HG02970 (cell line): ENCODE data around the gene NXN.
"Not testable (repeated sequence)": the region's sequence is repeated elsewhere in the genome, so short reads cannot be mapped to it uniquely, and the experiment has no call there.

ENCODE experiments used
- ATAC-seq: cut with Tn5 transposase; IDR thresholded peaks from one replicate; pipeline ENCODE4 v1.9.1; 2021; ENCODE audit warnings: mild to moderate bottlenecking, moderate library complexity, moderate number of reproducible peaks; ENCODE audit not compliant: unreplicated experiment, low FRiP score

The NXN gene

DNA sequence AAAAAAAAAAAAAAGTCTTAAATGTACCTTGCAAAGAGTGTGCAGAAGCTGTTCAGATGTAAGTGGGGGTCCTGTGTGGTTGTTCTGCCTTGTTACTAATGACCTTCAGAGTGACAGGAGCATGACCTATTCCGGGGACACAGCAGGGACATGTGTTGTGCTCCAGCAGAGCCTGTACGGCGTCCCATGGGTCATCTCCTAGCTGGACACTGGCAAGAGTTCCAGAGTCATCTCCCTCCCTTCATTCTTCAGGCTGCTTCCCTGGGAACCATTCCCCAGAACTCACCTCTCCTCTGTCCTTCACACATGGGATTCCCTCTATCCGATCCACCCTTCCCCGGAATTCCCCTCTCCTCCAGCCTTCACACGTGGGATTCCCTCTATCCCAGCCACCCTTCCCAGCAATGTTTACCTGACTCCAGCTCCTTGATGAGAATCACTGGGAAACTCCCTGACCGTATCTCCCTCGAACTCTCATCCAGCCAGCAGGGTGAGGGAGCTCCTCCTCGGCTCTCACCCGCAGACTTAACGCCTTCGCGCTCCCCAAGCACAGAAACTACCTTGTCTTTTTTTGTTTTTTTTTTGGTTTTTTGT lies 111.6 kb downstream of the NXN start:
- ATAC-seq: no peak

GRCh38 chr17:867238-867637 lies 112.3 kb downstream of the NXN start:
- ATAC-seq: not testable (repeated sequence)

GRCh38 chr17:866568-867103 lies 112.9 kb downstream of the NXN start:
- no peak for ATAC-seq

DNA sequence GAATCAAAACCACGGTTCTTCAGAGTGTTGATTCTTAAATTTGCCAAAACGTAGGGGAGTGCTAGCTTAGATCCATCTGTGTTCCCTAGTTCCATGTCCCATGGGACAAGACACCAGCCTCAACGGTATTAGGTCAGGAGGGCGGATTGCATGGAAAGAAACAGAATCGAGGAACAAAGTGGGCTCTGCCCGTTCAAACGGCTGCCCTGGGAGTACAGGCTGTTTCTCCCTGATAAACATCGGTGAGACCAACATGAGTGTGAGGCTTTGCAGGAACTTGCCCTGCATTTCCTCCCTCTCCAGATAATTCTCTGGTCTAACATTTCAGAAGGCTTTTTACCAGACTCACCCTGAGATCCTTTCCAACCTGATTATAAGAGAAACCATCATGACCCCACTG lies 115.3 kb downstream of the NXN start:
- ATAC-seq: no peak

- ATAC-seq: no peak
Observed at GRCh38 chr17:863880-864279, 115.7 kb downstream of the NXN start.

GRCh38 chr17:862582-862981 lies 117.0 kb downstream of the NXN start:
- no peak for ATAC-seq

- ATAC-seq: no peak
Observed at GRCh38 chr17:861364-861763, 118.2 kb downstream of the NXN start.

DNA sequence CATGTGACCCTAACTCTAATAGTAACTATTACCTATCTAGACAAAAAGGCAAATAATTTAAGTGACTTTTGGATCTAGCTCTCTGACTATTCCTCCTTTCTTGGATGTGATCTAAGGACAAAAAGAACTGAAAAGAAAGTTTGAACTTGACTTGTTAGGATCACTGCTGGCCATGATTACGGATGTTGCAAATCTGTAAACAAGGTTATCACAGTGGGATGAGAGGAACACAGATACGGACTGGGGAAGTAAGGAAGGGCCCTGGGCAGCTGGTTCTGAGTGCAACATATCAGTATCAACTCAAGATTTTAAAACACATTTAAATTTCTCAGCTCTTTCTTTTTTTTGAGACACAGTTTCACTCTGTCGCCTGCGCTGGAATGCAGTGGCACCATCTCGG lies 118.8 kb downstream of the NXN start:
- ATAC-seq: no peak

DNA sequence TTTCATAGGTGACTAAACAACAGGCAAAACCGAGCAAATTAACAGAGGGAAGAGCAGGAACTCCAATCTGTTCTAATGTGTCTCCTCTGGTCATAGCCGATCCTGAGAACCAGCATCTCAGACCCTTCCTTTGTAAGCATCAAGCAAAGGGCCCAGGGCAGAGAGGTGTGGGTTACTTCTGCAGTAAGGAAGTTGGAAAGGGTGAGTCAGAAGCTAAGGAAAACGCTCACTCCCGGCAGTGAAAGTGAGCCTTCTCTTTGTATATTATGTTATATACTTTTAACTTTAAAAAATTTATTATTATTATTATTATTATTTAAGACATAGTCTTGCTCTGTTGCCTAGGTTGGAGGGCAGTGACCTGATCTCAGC lies 119.8 kb downstream of the NXN start:
- no peak for ATAC-seq

- ATAC-seq: no peak
Observed at GRCh38 chr17:859061-859823, 120.3 kb downstream of the NXN start.

- ATAC-seq: no peak
Observed at GRCh38 chr17:856149-856548, 123.4 kb downstream of the NXN start.

DNA sequence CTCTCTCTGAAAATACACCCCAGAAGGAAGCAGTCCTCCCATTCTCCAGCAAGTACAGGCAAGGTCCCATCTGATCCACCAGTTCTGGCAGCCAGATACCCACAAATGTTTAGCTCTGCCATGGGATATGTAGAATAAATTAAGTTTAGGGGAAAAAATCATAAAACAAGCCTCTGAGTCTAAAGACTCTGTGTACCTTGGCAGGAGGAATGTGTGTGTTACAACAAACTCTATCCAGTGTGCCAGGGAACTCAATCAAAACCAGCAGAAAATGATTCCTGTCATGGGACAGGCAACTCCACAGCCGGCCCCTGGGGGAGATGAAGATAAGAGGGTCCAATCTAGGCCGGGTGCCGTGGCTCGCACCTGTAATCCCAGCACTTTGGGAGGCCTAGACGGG lies 124.0 kb downstream of the NXN start:
- ATAC-seq: no peak

- not testable (repeated sequence) for ATAC-seq
Observed at GRCh38 chr17:852850-853249, 126.7 kb downstream of the NXN start.

DNA sequence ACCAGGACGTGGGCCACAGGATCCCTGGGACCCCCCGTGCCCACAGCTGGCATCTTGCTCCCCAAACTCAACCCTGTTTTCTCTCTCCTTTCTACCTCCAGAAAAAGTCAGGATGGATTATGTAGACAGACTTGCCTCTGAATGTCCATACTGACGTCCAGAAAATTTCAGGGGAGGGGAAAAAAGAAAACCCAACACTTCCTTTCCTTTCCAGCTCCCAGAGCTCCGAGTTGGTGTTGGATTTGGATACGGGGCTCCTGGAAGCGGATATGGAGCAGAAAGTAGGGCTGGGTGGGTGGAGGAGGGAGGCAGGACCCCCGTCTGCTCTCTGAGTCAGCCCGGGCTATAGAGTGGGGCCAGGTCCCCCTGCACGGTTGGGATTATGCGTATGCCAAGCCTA lies 127.2 kb downstream of the NXN start:
- no peak for ATAC-seq

DNA sequence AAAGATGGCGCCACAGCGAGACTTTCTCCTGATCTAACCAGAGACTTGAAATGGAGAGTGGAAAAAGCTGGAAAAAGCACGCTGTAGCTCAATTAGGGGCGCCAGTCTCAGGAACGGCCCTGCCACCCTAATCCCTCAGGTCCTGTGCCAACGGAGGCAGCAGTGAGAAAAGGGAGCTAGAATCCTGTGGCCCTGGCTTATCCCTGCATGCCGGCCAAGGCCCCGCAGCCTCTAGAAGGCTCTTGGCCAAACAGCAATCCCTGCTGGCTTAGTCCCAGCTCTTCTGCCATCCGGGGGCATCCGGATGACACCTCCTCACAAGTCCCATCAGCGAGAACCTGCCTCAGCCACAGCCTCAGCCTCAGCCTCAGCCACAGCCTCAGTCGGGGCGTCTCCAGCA lies 127.7 kb downstream of the NXN start:
- no peak for ATAC-seq

DNA sequence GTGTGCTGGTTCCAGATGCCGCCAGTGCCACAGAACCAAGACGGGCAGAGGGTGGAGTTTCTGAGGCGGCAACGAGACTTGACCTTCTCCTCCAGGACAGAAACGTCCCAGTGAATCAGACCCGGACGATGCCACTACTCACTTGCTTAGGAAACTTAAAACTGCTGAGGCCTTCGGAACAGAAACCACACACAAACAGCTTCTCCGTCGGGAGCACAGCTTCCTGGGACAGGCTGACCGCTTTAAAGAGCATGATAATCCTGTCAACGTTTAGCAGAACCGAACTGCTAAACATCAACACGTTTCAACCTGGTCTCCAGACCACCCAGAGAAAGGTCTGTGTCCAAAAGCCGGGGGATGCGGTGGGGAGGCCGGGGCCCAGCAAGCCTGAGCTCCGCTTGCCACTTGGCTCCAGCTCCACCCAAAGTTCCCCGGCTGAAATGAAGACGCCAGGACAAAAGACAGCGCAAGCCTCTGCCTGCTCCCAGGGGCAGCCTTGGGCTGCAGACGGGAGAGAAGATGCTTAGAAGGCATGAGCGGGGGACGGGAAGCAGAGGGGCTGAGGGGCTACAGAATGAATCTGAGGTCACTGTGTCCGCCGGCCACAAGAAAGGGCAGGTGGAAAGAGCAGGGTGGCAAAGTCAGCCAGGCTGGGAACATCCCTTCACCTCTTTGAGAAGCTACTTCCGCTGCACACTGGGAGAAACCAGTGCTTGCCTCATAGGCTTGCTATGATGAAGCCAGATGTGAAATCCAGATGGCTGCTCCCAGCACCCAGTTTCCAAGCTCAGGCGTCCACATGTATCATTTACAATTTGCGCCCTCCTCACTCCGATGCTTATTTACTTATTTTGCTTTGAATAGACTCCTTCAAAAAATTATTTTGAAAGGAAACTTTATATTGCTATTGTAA lies 128.5 kb downstream of the NXN start:
- no peak for ATAC-seq

- ATAC-seq: no peak
Observed at GRCh38 chr17:850086-850850, 129.3 kb downstream of the NXN start.

DNA sequence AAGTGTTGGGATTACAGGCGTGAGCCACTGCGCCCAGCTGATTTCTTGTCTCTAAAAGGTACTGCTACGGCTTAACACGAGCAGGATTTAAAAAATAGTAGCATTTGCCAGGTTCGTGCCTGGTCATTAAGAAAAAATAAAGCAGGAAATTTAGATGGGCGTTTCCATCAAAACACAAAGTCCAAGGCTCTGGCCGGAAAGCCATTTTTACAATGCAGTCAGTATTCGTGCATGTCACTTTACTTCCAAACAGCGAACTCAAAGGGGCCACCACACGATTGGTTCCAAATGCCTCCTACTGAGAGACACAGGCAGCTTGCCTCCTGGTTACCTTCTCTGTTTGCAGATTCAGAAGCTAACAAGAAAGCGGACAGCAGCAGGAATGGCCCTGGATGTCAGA lies 131.2 kb downstream of the NXN start:
- ATAC-seq: no peak

GRCh38 chr17:846901-847843 lies 132.4 kb downstream of the NXN start:
- ATAC-seq: no peak
